ENCODE measurements around the gene EYA2. TPM values are rescaled to one million over a fixed set of nuclear protein-coding genes. Genes with fewer than 3 reads are reported as not detected.

Gene EYA2
- total and polyA plus RNA-seq, 2 of the 4 experiments (the other 2 are of a cell fraction): 2.3 to 5.4 TPM

DNA sequence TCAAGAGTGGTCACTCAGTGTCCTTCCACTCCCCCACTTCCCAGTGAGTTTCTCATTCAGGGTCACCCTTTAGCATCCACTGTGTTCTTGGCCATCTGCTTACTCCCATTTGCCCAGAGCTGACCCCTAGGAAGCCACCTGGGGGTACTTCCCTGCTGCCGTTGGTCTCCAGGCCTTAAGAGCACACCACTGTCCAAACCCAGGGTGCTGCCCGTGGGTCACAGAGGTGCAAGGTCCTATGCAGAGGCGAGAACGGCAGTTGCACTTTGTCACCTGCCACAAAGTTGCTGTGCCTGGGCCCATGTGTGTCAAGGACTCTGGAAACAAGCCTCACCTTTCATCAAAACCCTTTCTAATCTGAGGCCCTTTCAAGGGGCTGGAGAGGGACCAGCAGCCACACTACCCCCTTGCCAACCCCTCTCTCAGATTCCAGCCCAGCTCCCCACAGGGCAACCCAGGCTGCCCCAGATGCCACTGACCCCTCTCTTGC, 270.8 kb downstream of the EYA2 start:
- no TSS peak for BruUV-seq (replicated peaks)

More for the DNA sequence above, 270.8 kb downstream of the EYA2 start:
- H3K9ac ChIP-seq (ENCODE audit: low read depth, low read length): no peak overlapping the region
- no peak overlapping the region for H2BK120ac ChIP-seq (ENCODE audit: low read depth, low read length)
- dilution Hi-C loops (cut with HindIII; ENCODE audit: low sequenced_read_pairs, unreplicated experiment): no loop called here
- POLR2A ChIA-PET (ENCODE audit: unreplicated experiment): no interaction called here
- no peaks in the 10 kb centered on the region for H3K79me1 ChIP-seq (ENCODE audit: low read depth in 1 of 2, low read length in 2 of 2)
- H3K4ac ChIP-seq (ENCODE audit: low read depth, low read length): no peak overlapping the region
- intact Hi-C loops (cut with micrococcal nuclease): no loop called here
- WGBS, 2 experiments (ENCODE audit: extremely low coverage in 2 of 2, insufficient read length in 1 of 2): no CpG with 5 or more reads among the region's 4 CpGs
- no peak overlapping the region for H2AFZ ChIP-seq (replicated peaks; ENCODE audit: low read length, poor library complexity)
- no peak overlapping the region for H3K56ac ChIP-seq (ENCODE audit: extremely low read depth, insufficient read depth, low read length)
- no peak overlapping the region for H3K4me3 ChIP-seq (ENCODE audit: insufficient read depth, low read depth, low read length)
- no peak for ATAC-seq (ENCODE audit: low read depth)
- in situ Hi-C loops (cut with MboI; ENCODE audit: low sequenced_read_pairs): no loop called here
- no peak for DNase-seq
- no peak overlapping the region for H3K18ac ChIP-seq (ENCODE audit: low read depth, low read length)
- CTCF ChIA-PET: no interaction called here
- H2BK15ac ChIP-seq (ENCODE audit: low read depth, low read length): no peak overlapping the region
- TF ChIP-seq NFE2L2 (IDR thresholded peaks at IDR 0.05; ENCODE audit: low read depth, low read length) (no peak), CHD1 (IDR thresholded peaks at IDR 0.05; ENCODE audit: low read depth, low read length) (no peak), SMC3 (IDR thresholded peaks at IDR 0.05; ENCODE audit: low read depth, low read length) (no peak), RAD21 (IDR thresholded peaks at IDR 0.05; ENCODE audit: low read length) (no peak), RCOR1 (IDR thresholded peaks at IDR 0.05; ENCODE audit: insufficient replicate concordance, low read length) (no peak), MAFK (IDR thresholded peaks at IDR 0.05; ENCODE audit: low read depth, low read length) (no peak), POLR2A (IDR thresholded peaks at IDR 0.05; ENCODE audit: low read depth, low read length) (no peak), CEBPB (IDR thresholded peaks at IDR 0.05; ENCODE audit: low read depth, low read length) (no peak), FOS (IDR thresholded peaks at IDR 0.05; ENCODE audit: low read depth, low read length) (no peak), BHLHE40 (IDR thresholded peaks at IDR 0.05; ENCODE audit: low read depth, low read length) (no peak), MXI1 (IDR thresholded peaks at IDR 0.05; ENCODE audit: borderline replicate concordance, low read depth, low read length) (no peak)
- TF ChIP-seq, protein P1, sequence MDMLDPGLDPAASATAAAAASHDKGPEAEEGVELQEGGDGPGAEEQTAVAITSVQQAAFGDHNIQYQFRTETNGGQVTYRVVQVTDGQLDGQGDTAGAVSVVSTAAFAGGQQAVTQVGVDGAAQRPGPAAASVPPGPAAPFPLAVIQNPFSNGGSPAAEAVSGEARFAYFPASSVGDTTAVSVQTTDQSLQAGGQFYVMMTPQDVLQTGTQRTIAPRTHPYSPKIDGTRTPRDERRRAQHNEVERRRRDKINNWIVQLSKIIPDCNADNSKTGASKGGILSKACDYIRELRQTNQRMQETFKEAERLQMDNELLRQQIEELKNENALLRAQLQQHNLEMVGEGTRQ (IDR thresholded peaks at IDR 0.05; ENCODE audit: low read depth, low read length): no peak
- TF ChIP-seq, protein P2, sequence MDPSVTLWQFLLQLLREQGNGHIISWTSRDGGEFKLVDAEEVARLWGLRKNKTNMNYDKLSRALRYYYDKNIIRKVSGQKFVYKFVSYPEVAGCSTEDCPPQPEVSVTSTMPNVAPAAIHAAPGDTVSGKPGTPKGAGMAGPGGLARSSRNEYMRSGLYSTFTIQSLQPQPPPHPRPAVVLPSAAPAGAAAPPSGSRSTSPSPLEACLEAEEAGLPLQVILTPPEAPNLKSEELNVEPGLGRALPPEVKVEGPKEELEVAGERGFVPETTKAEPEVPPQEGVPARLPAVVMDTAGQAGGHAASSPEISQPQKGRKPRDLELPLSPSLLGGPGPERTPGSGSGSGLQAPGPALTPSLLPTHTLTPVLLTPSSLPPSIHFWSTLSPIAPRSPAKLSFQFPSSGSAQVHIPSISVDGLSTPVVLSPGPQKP (IDR thresholded peaks at IDR 0.05; ENCODE audit: borderline replicate concordance, low read depth, low read length): no peak
- H2AK9ac ChIP-seq (replicated peaks; ENCODE audit: low read depth, low read length, poor library complexity): no peak overlapping the region
- no peak overlapping the region for H2BK5ac ChIP-seq (ENCODE audit: low read depth, low read length, poor library complexity, severe bottlenecking)
- H3K4me2 ChIP-seq (ENCODE audit: low read depth, low read length): no peak overlapping the region
- H4K8ac ChIP-seq (ENCODE audit: low read depth in 2 of 2, low read length in 2 of 2): no peak overlapping the region
- no peak overlapping the region for H3K27ac ChIP-seq (ENCODE audit: insufficient read depth, low read length)
- H3K4me1 ChIP-seq (ENCODE audit: control insufficient read depth, insufficient read depth, low read length): no peaks in the 10 kb centered on the region
- H3K14ac ChIP-seq (replicated peaks; ENCODE audit: low read depth, low read length): no peak overlapping the region
- 0 out of 2 replicates have a peak, but pooled peaks cover 5% of the 10 kb centered on the region for H3K9me1 ChIP-seq (ENCODE audit: insufficient read depth, low read length)
- no peak overlapping the region for H2BK20ac ChIP-seq (ENCODE audit: low read depth, low read length)
- H3K27me3 ChIP-seq (ENCODE audit: control insufficient read depth, insufficient read depth, low read length): no peaks in the 10 kb centered on the region
- H2AK5ac ChIP-seq (ENCODE audit: low read depth, low read length): no peak overlapping the region
- H3K36me3 ChIP-seq (ENCODE audit: control insufficient read depth, insufficient read depth, low read length): no peaks in the 10 kb centered on the region
- H3K23ac ChIP-seq (ENCODE audit: low read depth, low read length): no peak overlapping the region
- no peaks in the 10 kb centered on the region for H3K9me3 ChIP-seq (ENCODE audit: control insufficient read depth, insufficient read depth, low read length)
- no peak overlapping the region for H4K5ac ChIP-seq (ENCODE audit: low read depth, low read length)
- no peaks in the 10 kb centered on the region for H4K20me1 ChIP-seq (ENCODE audit: insufficient read depth, low read length)
- H4K91ac ChIP-seq (ENCODE audit: insufficient read depth, low read depth, low read length): no peak overlapping the region

Measured in IMR-90 (cell line).